Prostate gland (tissue), 2 donors: ENCODE results near the gene DAAM1. TPM values are rescaled to one million over a fixed set of nuclear protein-coding genes. Genes with fewer than 3 reads are reported as not detected.

ENCODE experiments used
- DNase-seq: peaks from one replicate; pipeline ENCODE4 v3.0.0-alpha.2; 2019; ENCODE audit warnings: low spot score
- H3K27ac ChIP-seq, 2 donors: fragments of 200-600 bp; sonication (generic); 2 replicates each; pipeline ENCODE4 v1.5.1; 2017 to 2019
- H3K27me3 ChIP-seq: fragments of 200-600 bp; sonication (generic); replicated peaks from 2 replicates; pipeline ENCODE4 v1.5.1; 2019; ENCODE audit not compliant: insufficient read depth
- H3K36me3 ChIP-seq, 2 donors: fragments of 200-600 bp; sonication (generic); 1 replicate in 1 of 2; 2 replicates in 1 of 2; pipeline versions ENCODE4 v1.5.1 to v1.8.1; 2017 to 2019
- H3K4me1 ChIP-seq: fragments of 200-600 bp; sonication (generic); replicated peaks from 2 replicates; pipeline ENCODE4 v1.5.1; 2019
- H3K4me3 ChIP-seq, 2 donors: fragments of 200-600 bp; sonication (generic); 2 replicates each; pipeline ENCODE4 v1.5.1; 2017 to 2019
- H3K9me3 ChIP-seq: fragments of 200-600 bp; sonication (generic); 2 replicates; pipeline ENCODE4 v1.5.1; 2017
- POLR2A ChIP-seq: fragments of 450-650 bp; IDR thresholded peaks from one replicate; pipeline ENCODE4 v1.6.1; 2016; ENCODE audit warnings: antibody characterized with exemption, mild to moderate bottlenecking
- POLR2AphosphoS5 ChIP-seq: sonication (generic); formaldehyde crosslinking; IDR thresholded peaks from one replicate; pipeline ENCODE4 v1.6.1; 2017; ENCODE audit warnings: antibody characterized with exemption
- WGBS: methylation state at CpG from one replicate; pipeline ENCODE4 v1.1.5; 2018; 5-methylcytosine and 5-hydroxymethylcytosine counted together
- intact Hi-C: fragments of 100-400 bp; cut with DNase I; formaldehyde crosslinking; loops from one replicate; pipeline ENCODE4 v1.14.2; 2022
- total RNA-seq, 2 donors: library from RNA; depleted of rRNA; stranded (reverse); fragments of >200 nt; gene quantifications; one replicate each; pipeline ENCODE4 v1.1.0, GENCODE V29; 2016
- TF ChIP-seq, protein P1 (sequence below), 4 experiments: fragments of 200-600 bp in 2 of 4; fragments of 450-650 bp in 2 of 4; sonication (generic) in 2 of 4; IDR thresholded peaks; 1 replicate in 3 of 4; 2 replicates in 1 of 4; pipeline ENCODE4 v1.5.1; 2016 to 2019; ENCODE audit warnings: antibody characterized with exemption in 4 of 4, mild to moderate bottlenecking in 2 of 4, moderate library complexity in 2 of 4

The DAAM1 gene
- 10 to 100 TPM; 35.4 to 58.3 TPM for total RNA-seq

DNA sequence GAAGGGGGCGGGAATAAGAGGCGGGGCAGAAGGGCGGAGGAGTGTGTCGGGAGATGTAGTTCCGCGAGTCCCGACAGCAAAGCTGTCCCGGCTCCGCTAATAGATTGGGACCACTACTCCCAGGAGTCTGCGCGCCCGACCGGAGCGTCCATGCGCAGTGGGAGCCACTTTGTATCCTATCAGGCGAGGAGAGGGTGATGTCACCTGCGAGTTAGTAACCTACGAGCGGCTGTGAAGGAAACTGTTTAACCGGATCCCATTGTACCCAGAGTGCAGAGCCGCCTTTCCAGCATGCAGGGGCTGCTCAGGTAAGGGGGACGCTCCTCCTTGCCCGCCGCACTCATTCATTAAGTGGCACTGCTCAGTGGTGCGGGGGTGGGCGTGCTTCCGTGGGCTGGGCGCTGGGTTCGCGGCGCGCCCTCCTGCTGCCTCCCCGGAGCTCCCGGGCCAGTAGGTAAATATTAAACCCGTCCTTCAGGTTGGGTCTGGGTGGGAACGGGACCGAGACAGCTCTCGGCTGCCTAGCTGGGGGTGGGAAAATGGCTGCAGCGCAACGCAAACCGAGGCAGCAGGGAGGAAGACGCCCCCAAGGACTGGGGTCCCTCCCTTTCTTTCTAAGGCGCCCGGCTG lies at the start of gene DAAM1:
DAAM1 (plus strand) TSS at position 207 of the 630 bp plus-strand sequence. CDS start 74,811 bp downstream, outside the sequence.
- Histone ChIP-seq H3K27ac (peak within 1 kb of the TSS; percentile 94 to 95), H3K4me3 (peak within 1 kb of the TSS; percentile 66 to 76), H3K36me3 (no peaks in the 10 kb centered on the region), H3K4me1 (no peaks in the 10 kb centered on the region), H3K9me3 (no peaks in the 10 kb centered on the region), H3K27me3 (no peaks in the 10 kb centered on the region)
- intact Hi-C loops, result loop anchor here (5.0 kb wide), 2 partner anchors 144 to 239 kb away; no protein-coding TSS in a partner anchor
- DNase-seq, result peak; percentile 99
- WGBS, result under 1% methylated on average over 41 of the region's 44 CpGs
- TF ChIP-seq, protein P1, sequence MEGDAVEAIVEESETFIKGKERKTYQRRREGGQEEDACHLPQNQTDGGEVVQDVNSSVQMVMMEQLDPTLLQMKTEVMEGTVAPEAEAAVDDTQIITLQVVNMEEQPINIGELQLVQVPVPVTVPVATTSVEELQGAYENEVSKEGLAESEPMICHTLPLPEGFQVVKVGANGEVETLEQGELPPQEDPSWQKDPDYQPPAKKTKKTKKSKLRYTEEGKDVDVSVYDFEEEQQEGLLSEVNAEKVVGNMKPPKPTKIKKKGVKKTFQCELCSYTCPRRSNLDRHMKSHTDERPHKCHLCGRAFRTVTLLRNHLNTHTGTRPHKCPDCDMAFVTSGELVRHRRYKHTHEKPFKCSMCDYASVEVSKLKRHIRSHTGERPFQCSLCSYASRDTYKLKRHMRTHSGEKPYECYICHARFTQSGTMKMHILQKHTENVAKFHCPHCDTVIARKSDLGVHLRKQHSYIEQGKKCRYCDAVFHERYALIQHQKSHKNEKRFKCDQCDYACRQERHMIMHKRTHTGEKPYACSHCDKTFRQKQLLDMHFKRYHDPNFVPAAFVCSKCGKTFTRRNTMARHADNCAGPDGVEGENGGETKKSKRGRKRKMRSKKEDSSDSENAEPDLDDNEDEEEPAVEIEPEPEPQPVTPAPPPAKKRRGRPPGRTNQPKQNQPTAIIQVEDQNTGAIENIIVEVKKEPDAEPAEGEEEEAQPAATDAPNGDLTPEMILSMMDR (IDR thresholded peaks at IDR 0.05), result peak in 2 of 4 experiments; percentile 4 to 14
- peak; percentile 99 for TF ChIP-seq POLR2A
- peak; percentile 99 for TF ChIP-seq POLR2AphosphoS5

DNA sequence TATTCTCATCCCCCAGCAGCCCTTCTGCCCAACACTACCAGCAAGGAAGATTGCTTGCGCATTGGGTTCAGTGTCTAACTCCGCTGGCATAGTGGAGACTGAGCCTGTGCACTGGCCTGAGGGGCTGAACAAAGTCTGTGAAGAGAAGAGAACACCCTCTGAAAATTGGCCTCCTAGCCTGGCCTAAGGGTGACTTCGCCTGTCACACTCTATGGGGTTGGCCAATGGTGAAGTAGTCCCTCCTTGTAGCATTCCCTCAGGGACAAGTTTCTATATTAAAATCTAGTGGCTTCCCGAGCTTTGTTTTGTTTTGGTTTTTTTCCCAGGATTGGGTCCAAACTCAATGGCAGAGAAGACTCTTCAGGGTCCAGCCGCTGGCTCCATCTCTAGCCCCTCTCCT lies 49.1 kb upstream of the DAAM1 start:
- TF ChIP-seq POLR2A (no peak), POLR2AphosphoS5 (no peak)
- TF ChIP-seq, protein P1 (IDR thresholded peaks at IDR 0.05), result no peak
- Histone ChIP-seq H3K4me3 (no peak overlapping the region), H3K9me3 (no peaks in the 10 kb centered on the region), H3K4me1 (no peaks in the 10 kb centered on the region), H3K36me3 (no peaks in the 10 kb centered on the region), H3K27me3 (no peaks in the 10 kb centered on the region), H3K27ac (no peak overlapping the region)
- 88% methylated on average over 5 of the region's 5 CpGs for WGBS
- intact Hi-C loops, result loop anchor here (5.0 to 10.0 kb wide), 2 partner anchors 43 to 175 kb away; no protein-coding TSS in a partner anchor
- no peak for DNase-seq

DNA sequence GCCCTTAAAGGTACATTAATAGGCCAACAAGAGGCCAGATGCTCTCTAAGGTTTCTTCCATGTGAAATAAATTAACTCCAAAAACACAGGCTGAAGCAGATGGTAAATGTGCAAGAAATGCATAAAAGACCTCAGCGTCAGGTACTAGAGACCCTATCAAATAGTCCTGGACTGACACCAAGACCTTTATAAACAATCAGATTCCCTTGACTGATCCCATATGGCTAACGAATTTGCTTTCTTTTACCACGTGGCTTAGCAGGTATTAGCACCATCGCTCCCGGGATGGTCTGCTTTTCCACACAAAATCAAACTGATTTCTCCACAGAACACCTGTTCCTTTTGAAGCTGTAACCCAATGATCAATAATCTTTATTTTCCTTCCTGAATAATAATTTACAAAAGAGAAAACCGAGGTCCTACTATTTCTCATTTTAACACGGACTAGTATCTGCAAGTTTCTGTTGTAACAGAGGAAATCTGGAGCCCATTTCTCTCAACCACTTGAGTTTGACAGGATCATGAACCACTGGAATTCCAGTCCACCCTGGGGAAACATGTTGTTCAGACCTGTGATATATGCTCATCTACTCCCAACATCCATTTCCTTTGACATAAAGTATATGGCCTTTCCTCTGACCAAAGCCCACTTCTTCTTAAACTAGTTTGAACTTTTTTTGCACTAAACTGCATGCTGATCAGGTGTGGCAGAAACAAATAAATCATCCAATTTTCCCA lies 48.2 kb upstream of the DAAM1 start:
- Histone ChIP-seq H3K9me3 (no peaks in the 10 kb centered on the region), H3K27me3 (no peaks in the 10 kb centered on the region), H3K4me3 (no peak overlapping the region), H3K36me3 (no peaks in the 10 kb centered on the region), H3K4me1 (no peaks in the 10 kb centered on the region), H3K27ac (no peak overlapping the region)
- WGBS, result 80% methylated on average over 7 of the region's 7 CpGs
- DNase-seq, result no peak
- intact Hi-C loops, result no loop called here
- TF ChIP-seq POLR2AphosphoS5, result no peak
- TF ChIP-seq, protein P1 (IDR thresholded peaks at IDR 0.05), result no peak

DNA sequence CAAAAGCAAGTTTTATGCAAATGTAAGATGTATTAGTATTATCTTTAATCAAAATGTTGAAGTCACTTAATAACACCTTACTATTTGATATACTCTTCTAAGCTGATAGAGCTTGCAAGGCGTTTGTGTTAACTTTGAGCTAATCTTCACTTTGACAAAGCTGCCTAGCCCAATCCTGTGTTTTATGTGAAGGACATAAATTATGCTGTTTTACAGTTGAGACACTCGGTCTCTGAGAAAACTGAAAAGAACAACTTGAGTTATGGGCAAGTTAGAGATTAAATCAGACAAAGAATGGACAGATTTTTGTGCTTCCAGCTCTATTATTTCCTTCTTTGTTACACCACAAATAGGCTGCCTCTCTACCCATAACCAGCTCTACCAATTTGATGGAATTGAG lies 42.0 kb upstream of the DAAM1 start:
- H3K4me3 ChIP-seq, result no peak overlapping the region
- H3K27me3 ChIP-seq, result no peaks in the 10 kb centered on the region
- WGBS, result 27% methylated on average over 2 of the region's 2 CpGs
- H3K27ac ChIP-seq, result no peak overlapping the region
- H3K4me1 ChIP-seq, result no peaks in the 10 kb centered on the region
- intact Hi-C loops, result no loop called here
- no peaks in the 10 kb centered on the region for H3K9me3 ChIP-seq
- no peak for DNase-seq
- H3K36me3 ChIP-seq, result no peaks in the 10 kb centered on the region
- TF ChIP-seq POLR2AphosphoS5, result no peak

DNA sequence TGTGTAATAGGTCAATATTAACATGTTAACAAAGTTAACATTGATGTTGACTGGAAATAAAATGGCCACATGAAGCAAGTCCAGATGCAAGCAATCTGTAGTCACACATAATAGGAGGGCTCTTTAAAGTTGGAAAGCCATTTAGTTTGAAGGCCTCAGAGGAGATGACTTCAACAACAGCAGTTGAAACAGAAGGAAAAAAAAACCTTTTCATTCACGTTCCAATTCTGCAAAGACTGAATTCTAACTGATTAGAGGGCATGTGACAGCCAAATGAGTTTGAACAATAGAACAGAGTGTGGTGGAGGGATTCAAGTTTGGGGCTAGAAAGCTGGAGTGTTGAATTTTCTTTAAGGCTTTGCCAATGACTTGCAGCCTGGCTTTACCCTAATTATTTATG lies 41.5 kb upstream of the DAAM1 start:
- H3K9me3 ChIP-seq, result no peaks in the 10 kb centered on the region
- H3K27ac ChIP-seq, result no peak overlapping the region
- no peak for DNase-seq
- H3K4me3 ChIP-seq, result no peak overlapping the region
- intact Hi-C loops, result no loop called here
- no peaks in the 10 kb centered on the region for H3K4me1 ChIP-seq
- H3K27me3 ChIP-seq, result no peaks in the 10 kb centered on the region
- WGBS, result 40% methylated on average over 1 of the region's 1 CpG
- TF ChIP-seq POLR2A (no peak), POLR2AphosphoS5 (no peak)
- TF ChIP-seq, protein P1 (IDR thresholded peaks at IDR 0.05), result no peak
- H3K36me3 ChIP-seq, result no peaks in the 10 kb centered on the region
